Measurements from ENCODE around the gene FZD2. TPM values are rescaled to one million over a fixed set of nuclear protein-coding genes. Genes with fewer than 3 reads are reported as not detected.

Gene FZD2
- total and polyA plus RNA-seq, 2 of the 13 experiments (the other 11 are each of a cell fraction or from before 2014, with no cell fraction given) = 0.07 to 0.13 TPM

Other genes with a start within 250 kb of the FZD2 start
- gene RUNDC3A, start 248.9 kb upstream of the FZD2 start, total RNA-seq (2016; rRNA removed; fragmentation: Illumina TruSeq; extraction: Trizol) = not detected in 2 replicates
- 0.25 and 0.33 TPM in 2 replicates for gene RUNDC3A, start 248.9 kb upstream of the FZD2 start, polyA plus RNA-seq (2011; rRNA removed)
- gene SLC25A39, start 232.7 kb upstream of the FZD2 start, total RNA-seq (2016; rRNA removed; fragmentation: Illumina TruSeq; extraction: Trizol) = 119 and 151 TPM in 2 replicates
- 144 and 164 TPM in 2 replicates for gene SLC25A39, start 232.7 kb upstream of the FZD2 start, polyA plus RNA-seq (2011; rRNA removed)
- gene GRN, start 212.2 kb upstream of the FZD2 start, total RNA-seq (2016; rRNA removed; fragmentation: Illumina TruSeq; extraction: Trizol) = 41.2 and 86.6 TPM in 2 replicates
- gene GRN, start 212.2 kb upstream of the FZD2 start, polyA plus RNA-seq (2011; rRNA removed) = 143 and 195 TPM in 2 replicates
- 1.0 and 1.8 TPM in 2 replicates for gene FAM171A2, start 193.6 kb upstream of the FZD2 start, total RNA-seq (2016; rRNA removed; fragmentation: Illumina TruSeq; extraction: Trizol)
- 3.6 and 5.8 TPM in 2 replicates for gene FAM171A2, start 193.6 kb upstream of the FZD2 start, polyA plus RNA-seq (2011; rRNA removed)
- gene ITGA2B, start 167.8 kb upstream of the FZD2 start, total RNA-seq (2016; rRNA removed; fragmentation: Illumina TruSeq; extraction: Trizol) = 0.38 and 0.41 TPM in 2 replicates
- 1.1 and 1.9 TPM in 2 replicates for gene ITGA2B, start 167.8 kb upstream of the FZD2 start, polyA plus RNA-seq (2011; rRNA removed)
- 21.5 and 37.7 TPM in 2 replicates for gene GPATCH8, start 54.1 kb upstream of the FZD2 start, total RNA-seq (2016; rRNA removed; fragmentation: Illumina TruSeq; extraction: Trizol)
- 19.8 and 20.7 TPM in 2 replicates for gene GPATCH8, start 54.1 kb upstream of the FZD2 start, polyA plus RNA-seq (2011; rRNA removed)
- gene MEIOC, start 99.0 kb downstream of the FZD2 start, total RNA-seq (2016; rRNA removed; fragmentation: Illumina TruSeq; extraction: Trizol) = 0.07 and 0.15 TPM in 2 replicates
- 0.04 TPM in 1 of 2 replicates, not detected in the other for gene MEIOC, start 99.0 kb downstream of the FZD2 start, polyA plus RNA-seq (2011; rRNA removed)
- 94.8 and 116 TPM in 2 replicates for gene CCDC43, start 132.3 kb downstream of the FZD2 start, total RNA-seq (2016; rRNA removed; fragmentation: Illumina TruSeq; extraction: Trizol)
- gene CCDC43, start 132.3 kb downstream of the FZD2 start, polyA plus RNA-seq (2011; rRNA removed) = 12.4 and 17.5 TPM in 2 replicates
- gene DBF4B, start 151.2 kb downstream of the FZD2 start, total RNA-seq (2016; rRNA removed; fragmentation: Illumina TruSeq; extraction: Trizol) = 9.0 and 11.7 TPM in 2 replicates
- gene DBF4B, start 151.2 kb downstream of the FZD2 start, polyA plus RNA-seq (2011; rRNA removed) = 11.0 and 13.2 TPM in 2 replicates
- gene ADAM11, start 201.5 kb downstream of the FZD2 start, total RNA-seq (2016; rRNA removed; fragmentation: Illumina TruSeq; extraction: Trizol) = 0.44 and 0.91 TPM in 2 replicates
- 0.33 and 0.38 TPM in 2 replicates for gene ADAM11, start 201.5 kb downstream of the FZD2 start, polyA plus RNA-seq (2011; rRNA removed)